Right lobe of liver (tissue), 4 donors: ENCODE data around the gene COQ7.

Source experiments
- POLR2A ChIP-seq: fragments of 450-650 bp; IDR thresholded peaks from one replicate; pipeline ENCODE4 v1.6.1; 2017; ENCODE audit warnings: antibody characterized with exemption, mild to moderate bottlenecking
- TF ChIP-seq, protein P1 (sequence below), 4 donors: fragments of 200-600 bp in 3 of 4; fragments of 450-650 bp in 1 of 4; IDR thresholded peaks; one replicate each; pipeline versions ENCODE4 v1.5.1 to v1.8.0; 2016 to 2022; ENCODE audit warnings: antibody characterized with exemption in 4 of 4, mild to moderate bottlenecking in 2 of 4
- donor health status: DM: no; HTN: no; CAD: no.
- donor health status: DM: no; HTN: no; CAD: no.
- donor health status: DM: no; HTN: yes; CAD: no.

- TF ChIP-seq, protein P1, sequence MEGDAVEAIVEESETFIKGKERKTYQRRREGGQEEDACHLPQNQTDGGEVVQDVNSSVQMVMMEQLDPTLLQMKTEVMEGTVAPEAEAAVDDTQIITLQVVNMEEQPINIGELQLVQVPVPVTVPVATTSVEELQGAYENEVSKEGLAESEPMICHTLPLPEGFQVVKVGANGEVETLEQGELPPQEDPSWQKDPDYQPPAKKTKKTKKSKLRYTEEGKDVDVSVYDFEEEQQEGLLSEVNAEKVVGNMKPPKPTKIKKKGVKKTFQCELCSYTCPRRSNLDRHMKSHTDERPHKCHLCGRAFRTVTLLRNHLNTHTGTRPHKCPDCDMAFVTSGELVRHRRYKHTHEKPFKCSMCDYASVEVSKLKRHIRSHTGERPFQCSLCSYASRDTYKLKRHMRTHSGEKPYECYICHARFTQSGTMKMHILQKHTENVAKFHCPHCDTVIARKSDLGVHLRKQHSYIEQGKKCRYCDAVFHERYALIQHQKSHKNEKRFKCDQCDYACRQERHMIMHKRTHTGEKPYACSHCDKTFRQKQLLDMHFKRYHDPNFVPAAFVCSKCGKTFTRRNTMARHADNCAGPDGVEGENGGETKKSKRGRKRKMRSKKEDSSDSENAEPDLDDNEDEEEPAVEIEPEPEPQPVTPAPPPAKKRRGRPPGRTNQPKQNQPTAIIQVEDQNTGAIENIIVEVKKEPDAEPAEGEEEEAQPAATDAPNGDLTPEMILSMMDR (IDR thresholded peaks at IDR 0.05), result no peak
- no peak for TF ChIP-seq POLR2A
These were observed 912 bp downstream of the COQ7 start for GRCh38 chr16:19068237-19068815.
